DND-41 (cell line): ENCODE data around the gene GRM4.

Experiments used
- EZH2 ChIP-seq: IDR thresholded peaks from 3 replicates; pipeline ENCODE4 v1.6.1; 2012; ENCODE audit warnings: borderline replicate concordance, low read depth, mild to moderate bottlenecking, moderate library complexity, low read length, inconsistent platforms; ENCODE audit not compliant: severe bottlenecking
- TF ChIP-seq, protein P1 (sequence below): IDR thresholded peaks from 2 replicates; pipeline ENCODE4 v1.5.1; 2012; ENCODE audit warnings: borderline replicate concordance, low read length, moderate library complexity, mild to moderate bottlenecking; ENCODE audit not compliant: poor library complexity, severe bottlenecking; ENCODE audit errors: extremely low read depth

DNA sequence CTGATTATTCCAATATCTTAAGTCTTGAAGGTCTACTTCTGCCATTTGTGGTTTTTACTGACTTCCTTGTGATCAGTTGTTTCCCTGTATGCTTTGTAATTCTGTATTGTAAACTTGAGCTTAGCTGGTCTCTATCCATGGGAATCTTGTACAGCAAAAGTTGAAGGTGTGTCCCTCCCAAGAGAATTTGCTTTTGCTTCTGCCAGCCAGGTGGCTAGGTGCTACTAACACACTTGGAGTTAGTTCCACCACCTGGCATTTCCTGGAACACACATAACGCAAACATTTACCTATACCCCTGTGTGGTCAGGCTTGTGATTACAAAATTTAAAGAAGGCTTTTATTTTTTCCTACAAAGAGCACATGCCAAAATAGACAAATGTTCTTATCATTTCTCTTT is 141.2 kb downstream of the GRM4 start:
- TF ChIP-seq, protein P1, sequence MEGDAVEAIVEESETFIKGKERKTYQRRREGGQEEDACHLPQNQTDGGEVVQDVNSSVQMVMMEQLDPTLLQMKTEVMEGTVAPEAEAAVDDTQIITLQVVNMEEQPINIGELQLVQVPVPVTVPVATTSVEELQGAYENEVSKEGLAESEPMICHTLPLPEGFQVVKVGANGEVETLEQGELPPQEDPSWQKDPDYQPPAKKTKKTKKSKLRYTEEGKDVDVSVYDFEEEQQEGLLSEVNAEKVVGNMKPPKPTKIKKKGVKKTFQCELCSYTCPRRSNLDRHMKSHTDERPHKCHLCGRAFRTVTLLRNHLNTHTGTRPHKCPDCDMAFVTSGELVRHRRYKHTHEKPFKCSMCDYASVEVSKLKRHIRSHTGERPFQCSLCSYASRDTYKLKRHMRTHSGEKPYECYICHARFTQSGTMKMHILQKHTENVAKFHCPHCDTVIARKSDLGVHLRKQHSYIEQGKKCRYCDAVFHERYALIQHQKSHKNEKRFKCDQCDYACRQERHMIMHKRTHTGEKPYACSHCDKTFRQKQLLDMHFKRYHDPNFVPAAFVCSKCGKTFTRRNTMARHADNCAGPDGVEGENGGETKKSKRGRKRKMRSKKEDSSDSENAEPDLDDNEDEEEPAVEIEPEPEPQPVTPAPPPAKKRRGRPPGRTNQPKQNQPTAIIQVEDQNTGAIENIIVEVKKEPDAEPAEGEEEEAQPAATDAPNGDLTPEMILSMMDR: no peak
- TF ChIP-seq EZH2: no peak
